Astrocyte (in vitro differentiated cells and primary cell): Measurements from ENCODE around the gene PLIN4. TPM values are rescaled to one million over a fixed set of nuclear protein-coding genes. Genes with fewer than 3 reads are reported as not detected.

ENCODE experiments used
- DNase-seq: peaks from one replicate; pipeline ENCODE4 v3.0.0-alpha.2; 2010; ENCODE audit warnings: low read depth
- FAIRE-seq: peaks from 2 replicates; lab custom pipeline; 2011; peaks lifted over from hg19 to GRCh38; lab: Jason Lieb, UNC
- H2AFZ ChIP-seq: 2 replicates; pipeline ENCODE4 v1.6.0; 2012; ENCODE audit warnings: low read depth, low read length, inconsistent platforms
- H3K27ac ChIP-seq: 2 replicates; pipeline ENCODE4 v1.5.1; 2011; ENCODE audit warnings: low read depth, low read length, inconsistent platforms
- H3K27me3 ChIP-seq: 2 replicates; pipeline ENCODE4 v1.6.0; 2011; ENCODE audit warnings: low read length, inconsistent platforms; ENCODE audit not compliant: insufficient read depth
- H3K36me3 ChIP-seq: 2 replicates; pipeline ENCODE4 v1.5.1; 2011; ENCODE audit warnings: low read length, inconsistent platforms; ENCODE audit not compliant: insufficient read depth
- H3K4me1 ChIP-seq: 2 replicates; pipeline ENCODE4 v1.5.1; 2011; ENCODE audit warnings: low read length, inconsistent platforms; ENCODE audit not compliant: insufficient read depth
- H3K4me2 ChIP-seq: 2 replicates; pipeline ENCODE4 v1.6.0; 2012; ENCODE audit warnings: low read length, inconsistent platforms
- H3K4me3 ChIP-seq: 2 replicates; pipeline ENCODE4 v1.5.1; 2011; ENCODE audit warnings: low read depth, mild to moderate bottlenecking, low read length, inconsistent platforms; ENCODE audit not compliant: insufficient read depth
- H3K79me2 ChIP-seq: 2 replicates; pipeline ENCODE4 v1.6.0; 2012; ENCODE audit warnings: mild to moderate bottlenecking, low read length, inconsistent platforms; ENCODE audit not compliant: insufficient read depth
- H3K9ac ChIP-seq: 2 replicates; pipeline ENCODE4 v1.6.0; 2012; ENCODE audit warnings: mild to moderate bottlenecking, low read length, inconsistent platforms
- H3K9me3 ChIP-seq: 2 replicates; pipeline ENCODE4 v1.5.1; 2012; ENCODE audit warnings: low read depth, mild to moderate bottlenecking, low read length, inconsistent platforms; ENCODE audit not compliant: insufficient read depth
- H4K20me1 ChIP-seq: 2 replicates; pipeline ENCODE4 v1.6.0; 2012; ENCODE audit warnings: low read length, inconsistent platforms; ENCODE audit not compliant: insufficient read depth
- H3K27ac Mint-ChIP-seq: one replicate; pipeline ENCODE4 v1.8.0; 2021; ENCODE audit warnings: mild to moderate bottlenecking, mixed read lengths; ENCODE audit not compliant: unreplicated experiment
- H3K27me3 Mint-ChIP-seq: one replicate; pipeline ENCODE4 v1.8.0; 2021; ENCODE audit warnings: low read depth, mixed read lengths; ENCODE audit not compliant: unreplicated experiment
- H3K36me3 Mint-ChIP-seq: one replicate; pipeline ENCODE4 v1.8.0; 2021; ENCODE audit warnings: low read depth, mixed read lengths; ENCODE audit not compliant: unreplicated experiment
- H3K4me1 Mint-ChIP-seq: one replicate; pipeline ENCODE4 v1.8.0; 2021; ENCODE audit warnings: low read depth, mixed read lengths; ENCODE audit not compliant: unreplicated experiment
- H3K4me3 Mint-ChIP-seq: one replicate; pipeline ENCODE4 v1.8.0; 2021; ENCODE audit warnings: mild to moderate bottlenecking, moderate library complexity, mixed read lengths; ENCODE audit not compliant: unreplicated experiment
- H3K9me3 Mint-ChIP-seq: one replicate; pipeline ENCODE4 v1.8.0; 2021; ENCODE audit warnings: mild to moderate bottlenecking, mixed read lengths; ENCODE audit not compliant: unreplicated experiment
- EZH2 ChIP-seq: IDR thresholded peaks from 2 replicates; pipeline ENCODE4 v1.6.1; 2012; ENCODE audit warnings: mild to moderate bottlenecking, low read length, inconsistent platforms; ENCODE audit not compliant: insufficient read depth
- total RNA-seq: library from RNA; stranded (reverse); gene quantifications from 2 replicates; pipeline ENCODE4 v1.2.1, GENCODE V29; 2021
- TF ChIP-seq, protein P1 (sequence below): IDR thresholded peaks from 2 replicates; pipeline ENCODE4 v1.5.1; 2011; ENCODE audit warnings: low read depth, mild to moderate bottlenecking, inconsistent platforms, low read length, moderate library complexity; ENCODE audit not compliant: insufficient read depth

The PLIN4 gene
- total RNA-seq, 1 donor from 2014 or later = 0.05 TPM

GRCh38 chr19:4536798-4537197, 18.5 kb upstream of the PLIN4 start:
- DNase-seq (no peak), FAIRE-seq (no peak)
- H3K4me2 ChIP-seq = no peak overlapping the region
- H3K9me3 ChIP-seq = peaks cover 3% of the 10 kb centered on the region
- Mint-ChIP-seq H3K9me3 (no peaks in the 10 kb centered on the region), H3K4me3 (no peak overlapping the region), H3K27me3 (peaks cover 46% of the 10 kb centered on the region), H3K4me1 (no peaks in the 10 kb centered on the region), H3K27ac (no peak overlapping the region), H3K36me3 (no peaks in the 10 kb centered on the region)
- H3K36me3 ChIP-seq = no peaks in the 10 kb centered on the region
- no peaks in the 10 kb centered on the region for H3K79me2 ChIP-seq
- no peak overlapping the region for H3K9ac ChIP-seq
- H3K27ac ChIP-seq = no peak overlapping the region
- no peak overlapping the region for H2AFZ ChIP-seq
- peaks cover 2% of the 10 kb centered on the region for H3K4me1 ChIP-seq
- H4K20me1 ChIP-seq = no peaks in the 10 kb centered on the region
- H3K4me3 ChIP-seq = no peak overlapping the region
- TF ChIP-seq, protein P1, sequence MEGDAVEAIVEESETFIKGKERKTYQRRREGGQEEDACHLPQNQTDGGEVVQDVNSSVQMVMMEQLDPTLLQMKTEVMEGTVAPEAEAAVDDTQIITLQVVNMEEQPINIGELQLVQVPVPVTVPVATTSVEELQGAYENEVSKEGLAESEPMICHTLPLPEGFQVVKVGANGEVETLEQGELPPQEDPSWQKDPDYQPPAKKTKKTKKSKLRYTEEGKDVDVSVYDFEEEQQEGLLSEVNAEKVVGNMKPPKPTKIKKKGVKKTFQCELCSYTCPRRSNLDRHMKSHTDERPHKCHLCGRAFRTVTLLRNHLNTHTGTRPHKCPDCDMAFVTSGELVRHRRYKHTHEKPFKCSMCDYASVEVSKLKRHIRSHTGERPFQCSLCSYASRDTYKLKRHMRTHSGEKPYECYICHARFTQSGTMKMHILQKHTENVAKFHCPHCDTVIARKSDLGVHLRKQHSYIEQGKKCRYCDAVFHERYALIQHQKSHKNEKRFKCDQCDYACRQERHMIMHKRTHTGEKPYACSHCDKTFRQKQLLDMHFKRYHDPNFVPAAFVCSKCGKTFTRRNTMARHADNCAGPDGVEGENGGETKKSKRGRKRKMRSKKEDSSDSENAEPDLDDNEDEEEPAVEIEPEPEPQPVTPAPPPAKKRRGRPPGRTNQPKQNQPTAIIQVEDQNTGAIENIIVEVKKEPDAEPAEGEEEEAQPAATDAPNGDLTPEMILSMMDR = no peak
- TF ChIP-seq EZH2 = no peak
- H3K27me3 ChIP-seq = peaks cover 13% of the 10 kb centered on the region

- H3K4me3 Mint-ChIP-seq = no peak within 1 kb of the TSS
- H3K36me3 Mint-ChIP-seq = no peaks in the 10 kb centered on the region
- no peak for FAIRE-seq
- Histone ChIP-seq H3K4me2 (peak within 1 kb of the TSS; percentile 60), H3K27ac (no peak within 1 kb of the TSS), H3K36me3 (no peaks in the 10 kb centered on the region), H2AFZ (no peak within 1 kb of the TSS), H3K79me2 (no peaks in the 10 kb centered on the region), H3K4me3 (no peak within 1 kb of the TSS), H4K20me1 (no peaks in the 10 kb centered on the region), H3K9me3 (peaks cover 3% of the 10 kb centered on the region), H3K9ac (no peak within 1 kb of the TSS), H3K4me1 (peaks cover 2% of the 10 kb centered on the region), H3K27me3 (peaks cover 13% of the 10 kb centered on the region)
- peak; percentile 6 for DNase-seq
- no peaks in the 10 kb centered on the region for H3K4me1 Mint-ChIP-seq
- H3K27ac Mint-ChIP-seq = no peak within 1 kb of the TSS
- no peaks in the 10 kb centered on the region for H3K9me3 Mint-ChIP-seq
- TF ChIP-seq, protein P1 = no peak
- peaks cover 49% of the 10 kb centered on the region for H3K27me3 Mint-ChIP-seq
Measured at GRCh38 chr19:4534836-4535658, 16.8 kb upstream of the PLIN4 start, which contains the start of gene PLIN5. TSS of gene PLIN5 (minus strand) at chr19:4535224. CDS start at chr19:4534074, 1,150 bp downstream.

GRCh38 chr19:4533835-4534424, 15.6 kb upstream of the PLIN4 start:
- Histone ChIP-seq H3K4me3 (no peak overlapping the region), H3K36me3 (no peaks in the 10 kb centered on the region), H3K79me2 (no peaks in the 10 kb centered on the region), H2AFZ (no peak overlapping the region), H3K9ac (no peak overlapping the region), H3K4me2 (no peak overlapping the region), H3K9me3 (no peaks in the 10 kb centered on the region), H4K20me1 (no peaks in the 10 kb centered on the region), H3K27me3 (peaks cover 5% of the 10 kb centered on the region), H3K4me1 (peaks cover 2% of the 10 kb centered on the region), H3K27ac (no peak overlapping the region)
- FAIRE-seq (no peak), DNase-seq (no peak)
- Mint-ChIP-seq H3K27me3 (peaks cover 42% of the 10 kb centered on the region), H3K9me3 (no peaks in the 10 kb centered on the region), H3K4me1 (no peaks in the 10 kb centered on the region), H3K27ac (no peak overlapping the region), H3K4me3 (no peak overlapping the region), H3K36me3 (no peaks in the 10 kb centered on the region)
- no peak for TF ChIP-seq EZH2
- TF ChIP-seq, protein P1 = no peak
